ENCODE data around the gene PMF1. TPM values are rescaled to one million over a fixed set of nuclear protein-coding genes. Genes with fewer than 3 reads are reported as not detected.

PMF1 gene
- total and polyA plus RNA-seq, 2 experiments from 2014 or later = 44.4 to 47.7 TPM

DNA sequence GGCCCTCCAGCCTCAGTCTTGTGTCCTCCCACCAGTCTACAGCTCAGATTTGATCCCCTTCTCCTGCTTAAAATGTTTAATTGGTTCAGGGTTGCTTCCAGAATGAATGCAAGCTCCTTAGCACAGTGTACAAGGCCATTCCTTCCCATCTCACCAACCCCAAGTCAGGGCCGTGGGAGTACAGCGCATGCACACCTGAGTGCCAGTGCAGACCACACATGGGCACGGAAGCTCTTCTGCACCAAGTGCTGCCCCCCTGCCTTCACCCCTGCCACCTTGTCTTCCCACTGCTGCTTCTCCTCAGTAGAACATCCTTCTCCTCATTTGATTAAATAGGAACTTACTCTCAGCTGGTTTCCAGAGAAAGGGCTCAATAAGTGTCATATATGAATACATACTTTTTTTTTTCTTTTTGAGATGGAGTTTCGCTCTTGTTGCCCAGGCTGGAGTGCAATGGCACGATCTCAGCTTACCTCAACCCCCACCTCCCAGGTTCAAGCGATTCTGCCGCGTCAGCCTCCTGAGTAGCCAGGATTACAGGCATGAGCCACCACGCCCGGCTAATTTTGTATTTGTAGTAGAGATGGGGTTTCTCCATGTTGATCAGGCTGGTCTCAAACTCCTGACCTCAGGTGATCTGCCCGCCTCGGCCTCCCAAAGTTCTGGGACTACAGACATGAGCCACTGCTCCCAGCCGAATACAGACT, 9.3 kb downstream of the PMF1 start:
- no peaks in the 10 kb centered on the region for H4K20me1 ChIP-seq (ENCODE audit: insufficient read depth)
- H3K9me3 ChIP-seq (ENCODE audit: low read depth) = no peaks in the 10 kb centered on the region
- peaks cover 22% of the 10 kb centered on the region for H3F3A ChIP-seq (ENCODE audit: insufficient read depth)
- peaks cover 28% of the 10 kb centered on the region for H3K79me2 ChIP-seq (ENCODE audit: insufficient read depth)
- in situ Hi-C loops (cut with MboI) = loop anchor here (10.0 kb wide), 2 partner anchors 77 to 127 kb away; no protein-coding TSS in a partner anchor
- H3K9me2 ChIP-seq (ENCODE audit: insufficient read depth) = no peaks in the 10 kb centered on the region
- whole genome bisulfite sequencing, 2 experiments (ENCODE audit: low coverage in 1 of 2, low lambda C conversion rate in 2 of 2, missing lambda C conversion rate in 2 of 2) = 93 to 96% methylated on average over 13 of the region's 13 CpGs
- no peak overlapping the region for H3K9ac ChIP-seq
- H3K4me1 ChIP-seq (ENCODE audit: insufficient read depth) = peaks cover 21% of the 10 kb centered on the region
- TF ChIP-seq EZH2 (IDR thresholded peaks at IDR 0.05; ENCODE audit: insufficient read depth, poor library complexity, severe bottlenecking) (no peak), EZH2phosphoT487 (IDR thresholded peaks at IDR 0.05; ENCODE audit: insufficient read depth, low read depth) (no peak)
- no peak overlapping the region for H3K27ac ChIP-seq
- no peak overlapping the region for H3K4me2 ChIP-seq (ENCODE audit: unreplicated experiment)
- no peak overlapping the region for H3K4me3 ChIP-seq
- H3K36me3 ChIP-seq (ENCODE audit: low read depth) = peaks cover 3% of the 10 kb centered on the region; the same call in 1 of the 2 replicates
- no peak overlapping the region for H2AFZ ChIP-seq
- no peak for DNase-seq
- H3K27me3 ChIP-seq (replicated peaks; ENCODE audit: insufficient read depth) = no peaks in the 10 kb centered on the region

DNA sequence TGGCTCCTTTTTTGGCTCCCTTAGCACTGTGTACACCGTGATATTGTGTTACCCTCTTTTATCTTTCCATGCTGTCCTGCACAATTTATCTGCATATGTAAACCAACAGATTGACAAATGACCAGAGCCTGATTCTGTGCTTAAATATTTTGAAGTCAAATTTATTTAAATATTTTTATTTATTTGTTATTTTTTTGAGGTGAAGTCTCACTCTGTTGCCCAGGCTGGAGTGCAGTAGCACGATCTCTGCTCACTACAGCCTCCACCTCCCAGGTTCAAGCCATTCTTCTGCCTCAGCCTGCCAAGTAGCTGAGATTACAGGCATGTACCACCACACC, 12.8 kb downstream of the PMF1 start:
- H3K9me2 ChIP-seq (ENCODE audit: insufficient read depth) = no peaks in the 10 kb centered on the region
- 0 out of 2 replicates have a peak, but pooled peaks cover 11% of the 10 kb centered on the region for H3K79me2 ChIP-seq (ENCODE audit: insufficient read depth)
- no peak overlapping the region for H3K9ac ChIP-seq
- peaks cover 7% of the 10 kb centered on the region; the same call in 1 of the 2 replicates for H3F3A ChIP-seq (ENCODE audit: insufficient read depth)
- in situ Hi-C loops (cut with MboI) = loop anchor here (10.0 kb wide), 2 partner anchors 81 to 131 kb away; no protein-coding TSS in a partner anchor
- no peaks in the 10 kb centered on the region for H3K9me3 ChIP-seq (ENCODE audit: low read depth)
- H3K27me3 ChIP-seq (replicated peaks; ENCODE audit: insufficient read depth) = no peaks in the 10 kb centered on the region
- no peak overlapping the region for H3K27ac ChIP-seq
- H3K4me1 ChIP-seq (ENCODE audit: insufficient read depth) = peaks cover 6% of the 10 kb centered on the region
- peaks cover 3% of the 10 kb centered on the region; the same call in 1 of the 2 replicates for H3K36me3 ChIP-seq (ENCODE audit: low read depth)
- TF ChIP-seq EZH2 (IDR thresholded peaks at IDR 0.05; ENCODE audit: insufficient read depth, poor library complexity, severe bottlenecking) (no peak), EZH2phosphoT487 (IDR thresholded peaks at IDR 0.05; ENCODE audit: insufficient read depth, low read depth) (no peak)
- WGBS, 2 experiments (ENCODE audit: low coverage in 1 of 2, low lambda C conversion rate in 2 of 2, missing lambda C conversion rate in 2 of 2) = 3 to 5% methylated on average over 2 of the region's 2 CpGs
- H3K4me2 ChIP-seq (ENCODE audit: unreplicated experiment) = no peak overlapping the region
- no peak for DNase-seq
- no peak overlapping the region for H2AFZ ChIP-seq
- no peak overlapping the region for H3K4me3 ChIP-seq
- H4K20me1 ChIP-seq (ENCODE audit: insufficient read depth) = no peaks in the 10 kb centered on the region

DNA sequence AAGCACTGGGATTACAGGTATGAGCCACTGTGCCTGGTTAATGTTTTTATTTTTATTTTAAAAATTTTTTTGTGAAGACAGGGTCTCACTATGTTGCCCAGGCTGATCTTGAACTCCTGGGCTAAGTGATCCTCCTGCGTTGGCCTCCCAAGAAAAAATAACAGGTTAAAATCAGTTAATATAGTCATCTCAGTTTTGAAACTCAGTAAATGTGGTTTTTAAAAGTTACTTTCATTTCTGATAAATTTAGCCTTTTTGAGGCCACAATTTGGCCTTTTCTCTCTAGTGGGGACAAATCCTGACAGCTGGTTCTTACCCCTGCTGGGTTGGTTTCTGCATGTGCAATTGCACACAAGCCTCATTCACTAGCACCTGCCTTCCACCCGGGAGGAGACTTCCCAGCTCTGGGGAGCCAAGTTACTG, 13.3 kb downstream of the PMF1 start:
- no peak overlapping the region for H3K9ac ChIP-seq
- no peak for TF ChIP-seq EZH2 (IDR thresholded peaks at IDR 0.05; ENCODE audit: insufficient read depth, poor library complexity, severe bottlenecking)
- no peak for TF ChIP-seq EZH2phosphoT487 (IDR thresholded peaks at IDR 0.05; ENCODE audit: insufficient read depth, low read depth)
- no peak overlapping the region for H3K4me3 ChIP-seq
- H3K27me3 ChIP-seq (replicated peaks; ENCODE audit: insufficient read depth) = no peaks in the 10 kb centered on the region
- no peak for DNase-seq
- H4K20me1 ChIP-seq (ENCODE audit: insufficient read depth) = no peaks in the 10 kb centered on the region
- peaks cover 3% of the 10 kb centered on the region; the same call in 1 of the 2 replicates for H3K36me3 ChIP-seq (ENCODE audit: low read depth)
- 89 to 91% methylated on average over 2 of the region's 2 CpGs for WGBS, 2 experiments (ENCODE audit: low coverage in 1 of 2, low lambda C conversion rate in 2 of 2, missing lambda C conversion rate in 2 of 2)
- no peak overlapping the region for H3K4me2 ChIP-seq (ENCODE audit: unreplicated experiment)
- no peak overlapping the region for H3K27ac ChIP-seq
- H3F3A ChIP-seq (ENCODE audit: insufficient read depth) = peaks cover 7% of the 10 kb centered on the region; the same call in 1 of the 2 replicates
- H3K79me2 ChIP-seq (ENCODE audit: insufficient read depth) = 0 out of 2 replicates have a peak, but pooled peaks cover 6% of the 10 kb centered on the region
- H3K9me3 ChIP-seq (ENCODE audit: low read depth) = no peaks in the 10 kb centered on the region
- H2AFZ ChIP-seq = no peak overlapping the region
- in situ Hi-C loops (cut with MboI) = loop anchor here (10.0 kb wide), 2 partner anchors 81 to 131 kb away; no protein-coding TSS in a partner anchor
- H3K4me1 ChIP-seq (ENCODE audit: insufficient read depth) = peaks cover 6% of the 10 kb centered on the region
- H3K9me2 ChIP-seq (ENCODE audit: insufficient read depth) = no peaks in the 10 kb centered on the region

DNA sequence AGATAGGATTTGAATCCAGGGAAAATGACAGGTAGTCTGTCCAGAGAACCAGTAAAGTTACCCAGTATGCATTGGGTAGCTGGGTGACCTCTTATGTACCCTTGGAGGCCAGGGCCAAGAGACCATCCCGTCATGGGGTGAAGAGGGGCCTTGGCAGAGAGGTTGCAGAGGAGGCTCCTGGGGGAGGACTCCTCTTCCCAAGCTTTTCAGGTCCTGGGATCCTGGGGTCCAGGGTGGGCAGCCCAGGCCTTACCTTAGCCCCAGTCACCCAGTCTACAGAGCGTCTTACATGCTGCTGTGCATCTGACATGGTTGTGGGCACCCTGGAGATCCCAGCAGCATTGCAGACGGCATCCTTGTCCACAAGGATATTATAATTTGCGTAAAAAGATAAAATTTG, 14.0 kb downstream of the PMF1 start:
- H3K27me3 ChIP-seq (replicated peaks; ENCODE audit: insufficient read depth) = no peaks in the 10 kb centered on the region
- peaks cover 3% of the 10 kb centered on the region; the same call in 1 of the 2 replicates for H3K36me3 ChIP-seq (ENCODE audit: low read depth)
- in situ Hi-C loops (cut with MboI) = loop anchor here (10.0 kb wide), 2 partner anchors 82 to 132 kb away; no protein-coding TSS in a partner anchor
- WGBS, 2 experiments (ENCODE audit: low coverage in 1 of 2, low lambda C conversion rate in 2 of 2, missing lambda C conversion rate in 2 of 2) = 87 to 93% methylated on average over 4 of the region's 4 CpGs
- no peaks in the 10 kb centered on the region for H3K9me2 ChIP-seq (ENCODE audit: insufficient read depth)
- no peak for TF ChIP-seq EZH2phosphoT487 (IDR thresholded peaks at IDR 0.05; ENCODE audit: insufficient read depth, low read depth)
- no peak for TF ChIP-seq EZH2 (IDR thresholded peaks at IDR 0.05; ENCODE audit: insufficient read depth, poor library complexity, severe bottlenecking)
- no peaks in the 10 kb centered on the region for H4K20me1 ChIP-seq (ENCODE audit: insufficient read depth)
- H3K4me2 ChIP-seq (ENCODE audit: unreplicated experiment) = no peak overlapping the region
- peaks cover 9% of the 10 kb centered on the region; the same call in 1 of the 2 replicates for H3F3A ChIP-seq (ENCODE audit: insufficient read depth)
- H3K4me3 ChIP-seq = no peak overlapping the region
- DNase-seq = no peak
- no peaks in the 10 kb centered on the region for H3K9me3 ChIP-seq (ENCODE audit: low read depth)
- H3K9ac ChIP-seq = no peak overlapping the region
- H3K27ac ChIP-seq = no peak overlapping the region
- peaks cover 6% of the 10 kb centered on the region for H3K4me1 ChIP-seq (ENCODE audit: insufficient read depth)
- no peaks in the 10 kb centered on the region for H3K79me2 ChIP-seq (ENCODE audit: insufficient read depth)
- H2AFZ ChIP-seq = no peak overlapping the region

Measured in GM23248 (cell line).